GM12878 (cell line): Measurements from ENCODE around the gene PRDM15. TPM values are rescaled to one million over a fixed set of nuclear protein-coding genes. Genes with fewer than 3 reads are reported as not detected.
A peak's percentile ranks its signal among the peaks of the same experiment; 100 is the strongest.

Source experiments
- ATAC-seq: fragments of 200-7000 bp; cut with Tn5 transposase; 3 replicates; pipeline ENCODE4 v1.9.1; 2020; ENCODE audit warnings: mild to moderate bottlenecking, moderate library complexity
- BruUV-seq: library from RNA; stranded (reverse); fragments of 400-500 nt; replicated peaks from 2 replicates; lab custom pipeline; 2021; lab: Mats Ljungman, UMichigan
- CTCF ChIA-PET: fragments of 300-600 bp; sonication (Branson Sonifier 250); formaldehyde crosslinking; extraction: SDS; loops from one replicate; lab custom pipeline; 2021; ENCODE audit warnings: inconsistent platforms; lab: Yijun Ruan, JAX
- POLR2A ChIA-PET: fragments of 350-600 bp; formaldehyde crosslinking; extraction: SDS; loops from one replicate; lab custom pipeline; 2021; ENCODE audit warnings: inconsistent platforms; lab: Charles Lee
- RAD21 ChIA-PET: fragments of 300-600 bp; sonication (Branson Sonifier 250); formaldehyde crosslinking; loops from one replicate; lab custom pipeline; 2023; ENCODE audit warnings: antibody characterized with exemption; ENCODE audit not compliant: unreplicated experiment; lab: Charles Lee
- SMC1A ChIA-PET: fragments of 300-600 bp; sonication (Branson Sonifier 250); formaldehyde crosslinking; loops from one replicate; lab custom pipeline; 2023; ENCODE audit not compliant: unreplicated experiment, uncharacterized antibody; lab: Charles Lee
- DNase-seq: peaks from one replicate; pipeline ENCODE4 v3.0.0-alpha.2; 2011; ENCODE audit warnings: low read depth, low spot score
- FAIRE-seq: peaks from 3 replicates; lab custom pipeline; 2011; peaks lifted over from hg19 to GRCh38; lab: Jason Lieb, UNC
- H2AFZ ChIP-seq: 2 replicates; pipeline ENCODE4 v1.6.0; 2011; ENCODE audit warnings: low read depth, low read length, control low read depth; ENCODE audit not compliant: control insufficient read depth
- H3K27ac ChIP-seq: 2 replicates; pipeline ENCODE4 v1.5.1; 2011; ENCODE audit warnings: control low read depth; ENCODE audit not compliant: control insufficient read depth, insufficient read depth
- H3K27me3 ChIP-seq, 2 experiments: replicated peaks in 1 of 2; 2 replicates each; pipeline versions ENCODE4 v1.6.0 to v1.6.1; 2011; ENCODE audit warnings: low read length in 1 of 2; ENCODE audit not compliant: control insufficient read depth in 2 of 2, insufficient read depth in 2 of 2
- H3K36me3 ChIP-seq, 2 experiments: 2 replicates each; pipeline ENCODE4 v1.5.1; 2011; ENCODE audit warnings: low read length in 1 of 2; ENCODE audit not compliant: control insufficient read depth in 2 of 2, insufficient read depth in 2 of 2
- H3K4me1 ChIP-seq: 2 replicates; pipeline ENCODE4 v1.6.1; 2011; ENCODE audit warnings: mild to moderate bottlenecking, low read length, moderate library complexity, mixed read lengths; ENCODE audit not compliant: control insufficient read depth, insufficient read depth
- H3K4me2 ChIP-seq: 2 replicates; pipeline ENCODE4 v1.6.0; 2011; ENCODE audit warnings: control low read depth; ENCODE audit not compliant: control insufficient read depth, insufficient read depth
- H3K4me3 ChIP-seq: fragments of 200-600 bp; sonication (generic); 2 replicates; pipeline ENCODE4 v1.5.1; 2016
- H3K79me2 ChIP-seq: 2 replicates; pipeline ENCODE4 v1.6.0; 2011; ENCODE audit warnings: low read length; ENCODE audit not compliant: control insufficient read depth, insufficient read depth
- H3K9ac ChIP-seq: 2 replicates; pipeline ENCODE4 v1.8.0; 2011; ENCODE audit warnings: low read length, control low read depth, mixed read lengths; ENCODE audit not compliant: control insufficient read depth, insufficient read depth
- H3K9me3 ChIP-seq: replicated peaks from 3 replicates; pipeline ENCODE4 v1.5.1; 2011; ENCODE audit warnings: mild to moderate bottlenecking, low read length; ENCODE audit not compliant: control insufficient read depth, insufficient read depth
- H4K20me1 ChIP-seq: 2 replicates; pipeline ENCODE4 v1.6.0; 2011; ENCODE audit not compliant: control insufficient read depth, insufficient read depth
- RAD21 ChIP-seq: IDR thresholded peaks from 2 replicates; pipeline ENCODE4 v1.6.1; 2011; ENCODE audit warnings: mild to moderate bottlenecking, low read depth, low read length, moderate library complexity; ENCODE audit not compliant: insufficient read depth
- RUNX3 ChIP-seq: IDR thresholded peaks from 2 replicates; pipeline ENCODE4 v1.6.1; 2012; ENCODE audit warnings: low read length, inconsistent platforms
- WGBS: methylation state at CpG from one replicate; pipeline ENCODE4 v1.1.6; 2016; ENCODE audit warnings: low lambda C conversion rate; ENCODE audit not compliant: insufficient replicate concordance, insufficient coverage; ENCODE audit errors: missing lambda C conversion rate; 5-methylcytosine and 5-hydroxymethylcytosine counted together
- in situ Hi-C: fragments of 300-500 bp; cut with MboI; formaldehyde crosslinking; loops from 9 replicates; pipeline ENCODE4 v1.14.3; 2018; ENCODE audit warnings: mixed read lengths
- intact Hi-C: fragments of 100-400 bp; cut with micrococcal nuclease; formaldehyde crosslinking; loops from one replicate; pipeline ENCODE4 v1.14.2; 2022; ENCODE audit not compliant: unreplicated experiment
- polyA plus RNA-seq, 11 experiments: library from polyadenylated mRNA; depleted of rRNA in 4 of 11; unstranded in 6 of 11; stranded (reverse) in 5 of 11; fragments of >200 nt; fragmentation: Nextera tagmentation in 4 of 11; fragmentation: Illumina TruSeq in 1 of 11; extraction: Ambion mirVana in 4 of 11; extraction: Trizol in 1 of 11; gene quantifications; 1 replicate in 1 of 11; 2 replicates in 10 of 11; pipeline versions ENCODE4 v1.2.1 to v1.2.3, GENCODE V29; 2011 to 2016; ENCODE audit warnings: inconsistent platforms in 2 of 11, missing spikeins in 2 of 11, low read depth in 1 of 11
- total RNA-seq, 4 experiments: library from RNA; depleted of rRNA in 3 of 4; stranded (reverse); fragments of >200 nt in 3 of 4; fragmentation: Illumina TruSeq in 1 of 4; extraction: Trizol in 1 of 4; gene quantifications; 2 replicates each; pipeline versions ENCODE4 v1.2.1 to v1.2.3, GENCODE V29; 2013 to 2021
- TF ChIP-seq, protein P1 (sequence below), 3 experiments: IDR thresholded peaks in 2 of 3; conservative IDR thresholded peaks in 1 of 3; 2 replicates each; pipeline ENCODE4 v1.5.1; 2011; ENCODE audit warnings: low read depth in 3 of 3, low read length in 3 of 3, mild to moderate bottlenecking in 3 of 3, control low read depth in 2 of 3, moderate library complexity in 2 of 3, inconsistent platforms in 1 of 3, mixed read lengths in 1 of 3; ENCODE audit not compliant: control insufficient read depth in 2 of 3, insufficient read depth in 1 of 3; ENCODE audit errors: extremely low read depth in 1 of 3

Gene PRDM15
- total and polyA plus RNA-seq, 10 of the 15 experiments (the other 5 are each of a cell fraction or from before 2014, with no cell fraction given), result 2.2 to 16.0 (median 8.6) TPM

DNA sequence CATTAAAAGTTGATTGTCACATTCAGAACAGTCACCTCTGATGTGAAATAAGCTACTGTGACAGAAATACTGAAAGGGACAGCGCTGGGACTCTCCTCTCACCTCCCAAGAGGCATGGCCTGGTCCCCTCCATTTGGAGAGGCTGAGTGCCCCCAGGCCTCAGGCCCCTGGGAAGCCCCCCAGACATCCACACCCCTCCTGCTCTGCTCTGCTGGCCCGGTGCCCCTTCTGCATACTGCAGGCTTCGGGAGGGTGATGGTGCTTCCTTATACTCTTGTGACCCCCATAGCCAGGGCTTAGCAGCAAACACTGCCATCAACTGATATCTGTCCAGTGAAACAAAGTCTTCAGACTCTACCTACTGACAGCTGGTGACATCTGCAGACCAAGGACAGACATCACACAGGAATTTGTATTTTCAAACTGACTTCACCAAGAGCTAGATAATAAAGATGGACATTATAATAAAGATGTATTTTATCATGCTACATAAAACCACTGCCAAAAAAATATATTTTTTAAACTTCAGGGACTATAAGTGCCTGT, 37.8 kb upstream of the PRDM15 start:
- in situ Hi-C loops, result no loop called here
- CTCF ChIA-PET, result interaction anchor here (0.6 to 1.0 kb wide), 3 partner anchors 9 to 200 kb away, joined by 3 to 5 read pairs (median 3); no protein-coding TSS in a partner anchor
- BruUV-seq, result no TSS peak

More for the DNA sequence above, 37.8 kb upstream of the PRDM15 start:
- H3K27ac ChIP-seq, result no peak overlapping the region
- no peak overlapping the region for H2AFZ ChIP-seq
- peaks cover 5% of the 10 kb centered on the region for H3K79me2 ChIP-seq
- peaks cover 21 to 22% of the 10 kb centered on the region in 2 experiments for H3K36me3 ChIP-seq
- H3K4me3 ChIP-seq, result no peak overlapping the region
- peaks cover 11% of the 10 kb centered on the region for H3K4me1 ChIP-seq
- TF ChIP-seq, protein P1, sequence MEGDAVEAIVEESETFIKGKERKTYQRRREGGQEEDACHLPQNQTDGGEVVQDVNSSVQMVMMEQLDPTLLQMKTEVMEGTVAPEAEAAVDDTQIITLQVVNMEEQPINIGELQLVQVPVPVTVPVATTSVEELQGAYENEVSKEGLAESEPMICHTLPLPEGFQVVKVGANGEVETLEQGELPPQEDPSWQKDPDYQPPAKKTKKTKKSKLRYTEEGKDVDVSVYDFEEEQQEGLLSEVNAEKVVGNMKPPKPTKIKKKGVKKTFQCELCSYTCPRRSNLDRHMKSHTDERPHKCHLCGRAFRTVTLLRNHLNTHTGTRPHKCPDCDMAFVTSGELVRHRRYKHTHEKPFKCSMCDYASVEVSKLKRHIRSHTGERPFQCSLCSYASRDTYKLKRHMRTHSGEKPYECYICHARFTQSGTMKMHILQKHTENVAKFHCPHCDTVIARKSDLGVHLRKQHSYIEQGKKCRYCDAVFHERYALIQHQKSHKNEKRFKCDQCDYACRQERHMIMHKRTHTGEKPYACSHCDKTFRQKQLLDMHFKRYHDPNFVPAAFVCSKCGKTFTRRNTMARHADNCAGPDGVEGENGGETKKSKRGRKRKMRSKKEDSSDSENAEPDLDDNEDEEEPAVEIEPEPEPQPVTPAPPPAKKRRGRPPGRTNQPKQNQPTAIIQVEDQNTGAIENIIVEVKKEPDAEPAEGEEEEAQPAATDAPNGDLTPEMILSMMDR (IDR thresholded peaks at IDR 0.05 in 2 of 3, conservative IDR thresholded peaks at IDR 0.05 in 1 of 3; ENCODE audit: control insufficient read depth in 2 of 3, extremely low read depth in 1 of 3, insufficient read depth in 1 of 3, low read depth in 3 of 3, low read length in 3 of 3), result peak in 1 of 3 experiments; percentile 36; a peak in 2 of 6 replicates
- TF ChIP-seq RAD21, result peak; percentile 31
- no peak for TF ChIP-seq RUNX3
- ChIA-PET RAD21 (interaction anchor here (0.5 to 1.0 kb wide), 2 partner anchors 89 to 100 kb away, joined by 3 to 4 read pairs; no protein-coding TSS in a partner anchor), SMC1A (interaction anchor here (1.2 kb wide), 1 partner anchor 50 kb away, joined by 3 read pairs; no protein-coding TSS in a partner anchor), POLR2A (interaction anchor here (0.6 kb wide), 1 partner anchor 12 kb away, joined by 3 read pairs; no protein-coding TSS in a partner anchor)
- ATAC-seq, result no peak
- no peak overlapping the region for H3K9ac ChIP-seq
- no peaks in the 10 kb centered on the region for H3K9me3 ChIP-seq
- WGBS, result 10% methylated on average over 3 of the region's 3 CpGs
- H3K27me3 ChIP-seq, result no peaks in the 10 kb centered on the region
- no peak for DNase-seq
- no peak overlapping the region for H3K4me2 ChIP-seq
- intact Hi-C loops, result no loop called here
- H4K20me1 ChIP-seq, result no peaks in the 10 kb centered on the region
- no peak for FAIRE-seq
